Measurements from ENCODE around the gene TRIM14.

- TF ChIP-seq CSRNP3 (CRISPR knock-in tag; IDR thresholded peaks at IDR 0.05): no peak
- no peak for TF ChIP-seq ZFP30 (CRISPR knock-in tag; IDR thresholded peaks at IDR 0.05)
- TF ChIP-seq TOX (CRISPR knock-in tag; IDR thresholded peaks at IDR 0.05; ENCODE audit: borderline replicate concordance): no peak
Observed at GRCh38 chr9:98097836-98098235, 21.2 kb downstream of the TRIM14 start.
